Measurements from ENCODE around the gene CARNS1. TPM values are rescaled to one million over a fixed set of nuclear protein-coding genes. Genes with fewer than 3 reads are reported as not detected.

CARNS1 gene
- total and polyA plus RNA-seq, 9 of the 15 experiments (the other 6 are each of a cell fraction or from before 2014, with no cell fraction given), result 0.01 to 0.18 (median 0.06) TPM; not detected in 3

- TF ChIP-seq TRIM24 (IDR thresholded peaks at IDR 0.05) (no peak), SMARCB1 (IDR thresholded peaks at IDR 0.05; ENCODE audit: insufficient read length, low read depth) (no peak), HDAC8 (tag; IDR thresholded peaks at IDR 0.05) (no peak), ILK (tag; IDR thresholded peaks at IDR 0.05; ENCODE audit: borderline replicate concordance, low read depth) (no peak), RBM34 (IDR thresholded peaks at IDR 0.05; ENCODE audit: borderline replicate concordance, insufficient read depth, low read length) (no peak), ZNF140 (CRISPR knock-in tag; IDR thresholded peaks at IDR 0.05) (no peak), SRSF7 (optimal IDR thresholded peaks at IDR 0.05; ENCODE audit: low read depth, low read length) (no peak), ZNF75A (CRISPR knock-in tag; IDR thresholded peaks at IDR 0.05) (no peak), HINFP (tag; conservative IDR thresholded peaks at IDR 0.05; ENCODE audit: low read depth) (no peak), FOXP1 (CRISPR knock-in tag; IDR thresholded peaks at IDR 0.05) (peak; percentile 65; the same call in 1 of the 2 replicates), ZSCAN29 (IDR thresholded peaks at IDR 0.05) (no peak), CCNT2 (IDR thresholded peaks at IDR 0.05; ENCODE audit: borderline replicate concordance, extremely low read depth, insufficient read length, low read depth, low read length) (peak; percentile 65)
- TF ChIP-seq, protein P1, sequence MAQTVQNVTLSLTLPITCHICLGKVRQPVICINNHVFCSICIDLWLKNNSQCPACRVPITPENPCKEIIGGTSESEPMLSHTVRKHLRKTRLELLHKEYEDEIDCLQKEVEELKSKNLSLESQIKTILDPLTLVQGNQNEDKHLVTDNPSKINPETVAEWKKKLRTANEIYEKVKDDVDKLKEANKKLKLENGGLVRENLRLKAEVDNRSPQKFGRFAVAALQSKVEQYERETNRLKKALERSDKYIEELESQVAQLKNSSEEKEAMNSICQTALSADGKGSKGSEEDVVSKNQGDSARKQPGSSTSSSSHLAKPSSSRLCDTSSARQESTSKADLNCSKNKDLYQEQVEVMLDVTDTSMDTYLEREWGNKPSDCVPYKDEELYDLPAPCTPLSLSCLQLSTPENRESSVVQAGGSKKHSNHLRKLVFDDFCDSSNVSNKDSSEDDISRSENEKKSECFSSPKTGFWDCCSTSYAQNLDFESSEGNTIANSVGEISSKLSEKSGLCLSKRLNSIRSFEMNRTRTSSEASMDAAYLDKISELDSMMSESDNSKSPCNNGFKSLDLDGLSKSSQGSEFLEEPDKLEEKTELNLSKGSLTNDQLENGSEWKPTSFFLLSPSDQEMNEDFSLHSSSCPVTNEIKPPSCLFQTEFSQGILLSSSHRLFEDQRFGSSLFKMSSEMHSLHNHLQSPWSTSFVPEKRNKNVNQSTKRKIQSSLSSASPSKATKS (CRISPR knock-in tag; IDR thresholded peaks at IDR 0.05), result no peak
- TF ChIP-seq, protein P2, sequence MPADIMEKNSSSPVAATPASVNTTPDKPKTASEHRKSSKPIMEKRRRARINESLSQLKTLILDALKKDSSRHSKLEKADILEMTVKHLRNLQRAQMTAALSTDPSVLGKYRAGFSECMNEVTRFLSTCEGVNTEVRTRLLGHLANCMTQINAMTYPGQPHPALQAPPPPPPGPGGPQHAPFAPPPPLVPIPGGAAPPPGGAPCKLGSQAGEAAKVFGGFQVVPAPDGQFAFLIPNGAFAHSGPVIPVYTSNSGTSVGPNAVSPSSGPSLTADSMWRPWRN (IDR thresholded peaks at IDR 0.05; ENCODE audit: low read depth), result no peak
- TF ChIP-seq, protein P3, sequence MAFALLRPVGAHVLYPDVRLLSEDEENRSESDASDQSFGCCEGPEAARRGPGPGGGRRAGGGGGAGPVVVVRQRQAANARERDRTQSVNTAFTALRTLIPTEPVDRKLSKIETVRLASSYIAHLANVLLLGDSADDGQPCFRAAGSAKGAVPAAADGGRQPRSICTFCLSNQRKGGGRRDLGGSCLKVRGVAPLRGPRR (CRISPR knock-in tag; IDR thresholded peaks at IDR 0.05), result no peak
- TF ChIP-seq, protein P4, sequence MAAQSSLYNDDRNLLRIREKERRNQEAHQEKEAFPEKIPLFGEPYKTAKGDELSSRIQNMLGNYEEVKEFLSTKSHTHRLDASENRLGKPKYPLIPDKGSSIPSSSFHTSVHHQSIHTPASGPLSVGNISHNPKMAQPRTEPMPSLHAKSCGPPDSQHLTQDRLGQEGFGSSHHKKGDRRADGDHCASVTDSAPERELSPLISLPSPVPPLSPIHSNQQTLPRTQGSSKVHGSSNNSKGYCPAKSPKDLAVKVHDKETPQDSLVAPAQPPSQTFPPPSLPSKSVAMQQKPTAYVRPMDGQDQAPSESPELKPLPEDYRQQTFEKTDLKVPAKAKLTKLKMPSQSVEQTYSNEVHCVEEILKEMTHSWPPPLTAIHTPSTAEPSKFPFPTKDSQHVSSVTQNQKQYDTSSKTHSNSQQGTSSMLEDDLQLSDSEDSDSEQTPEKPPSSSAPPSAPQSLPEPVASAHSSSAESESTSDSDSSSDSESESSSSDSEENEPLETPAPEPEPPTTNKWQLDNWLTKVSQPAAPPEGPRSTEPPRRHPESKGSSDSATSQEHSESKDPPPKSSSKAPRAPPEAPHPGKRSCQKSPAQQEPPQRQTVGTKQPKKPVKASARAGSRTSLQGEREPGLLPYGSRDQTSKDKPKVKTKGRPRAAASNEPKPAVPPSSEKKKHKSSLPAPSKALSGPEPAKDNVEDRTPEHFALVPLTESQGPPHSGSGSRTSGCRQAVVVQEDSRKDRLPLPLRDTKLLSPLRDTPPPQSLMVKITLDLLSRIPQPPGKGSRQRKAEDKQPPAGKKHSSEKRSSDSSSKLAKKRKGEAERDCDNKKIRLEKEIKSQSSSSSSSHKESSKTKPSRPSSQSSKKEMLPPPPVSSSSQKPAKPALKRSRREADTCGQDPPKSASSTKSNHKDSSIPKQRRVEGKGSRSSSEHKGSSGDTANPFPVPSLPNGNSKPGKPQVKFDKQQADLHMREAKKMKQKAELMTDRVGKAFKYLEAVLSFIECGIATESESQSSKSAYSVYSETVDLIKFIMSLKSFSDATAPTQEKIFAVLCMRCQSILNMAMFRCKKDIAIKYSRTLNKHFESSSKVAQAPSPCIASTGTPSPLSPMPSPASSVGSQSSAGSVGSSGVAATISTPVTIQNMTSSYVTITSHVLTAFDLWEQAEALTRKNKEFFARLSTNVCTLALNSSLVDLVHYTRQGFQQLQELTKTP (IDR thresholded peaks at IDR 0.05; ENCODE audit: low read depth in 1 of 2, partially characterized antibody in 2 of 2), result peak in 1 of 2 experiments; percentile 95
- TF ChIP-seq, protein P5, sequence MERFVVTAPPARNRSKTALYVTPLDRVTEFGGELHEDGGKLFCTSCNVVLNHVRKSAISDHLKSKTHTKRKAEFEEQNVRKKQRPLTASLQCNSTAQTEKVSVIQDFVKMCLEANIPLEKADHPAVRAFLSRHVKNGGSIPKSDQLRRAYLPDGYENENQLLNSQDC (CRISPR knock-in tag; IDR thresholded peaks at IDR 0.05), result no peak
Measured at GRCh38 chr11:67428052-67429001, 12.8 kb downstream of the CARNS1 start, which contains the start of gene RPS6KB2 (continued).

Data from K562 (cell line).